CD4-positive, alpha-beta memory T cell (primary cell): ENCODE measurements around the gene GALNS. TPM values are rescaled to one million over a fixed set of nuclear protein-coding genes. Genes with fewer than 3 reads are reported as not detected.

Experiments
- CTCF ChIA-PET: fragments of 350-600 bp; sonication (Branson Sonifier 250); formaldehyde crosslinking; loops from one replicate; lab custom pipeline; 2021; ENCODE audit warnings: inconsistent platforms; ENCODE audit not compliant: partially characterized antibody; lab: Charles Lee
- POLR2A ChIA-PET: fragments of 350-600 bp; sonication (Branson Sonifier 250); formaldehyde crosslinking; loops from one replicate; lab custom pipeline; 2021; ENCODE audit not compliant: partially characterized antibody; lab: Charles Lee
- DNase-seq, 5 donors: peaks; one replicate each; pipeline versions ENCODE4 v3.0.0 to v3.0.0-alpha.2; 2020 to 2022; ENCODE audit warnings: mixed read lengths in 1 of 5
- H3K27ac ChIP-seq: one replicate; pipeline ENCODE4 v1.7.0; 2013; ENCODE audit warnings: low read depth, low read length
- H3K27me3 ChIP-seq: 2 replicates; pipeline ENCODE4 v1.7.0; 2013; ENCODE audit warnings: mild to moderate bottlenecking, low read length, moderate library complexity; ENCODE audit not compliant: insufficient read depth
- H3K36me3 ChIP-seq: 2 replicates; pipeline ENCODE4 v1.7.0; 2013; ENCODE audit warnings: mild to moderate bottlenecking, low read length, moderate library complexity; ENCODE audit not compliant: insufficient read depth
- H3K4me1 ChIP-seq: 2 replicates; pipeline ENCODE4 v1.7.0; 2013; ENCODE audit warnings: mild to moderate bottlenecking, low read length, moderate library complexity; ENCODE audit not compliant: insufficient read depth
- H3K4me3 ChIP-seq, 2 donors: one replicate each; pipeline ENCODE4 v1.7.0; 2013; ENCODE audit warnings: low read length in 2 of 2, mild to moderate bottlenecking in 1 of 2
- H3K9me3 ChIP-seq, 2 donors: one replicate each; pipeline ENCODE4 v1.7.0; 2013; ENCODE audit warnings: low read length in 2 of 2, control low read depth in 1 of 2; ENCODE audit not compliant: control insufficient read depth in 1 of 2
- H3K27ac Mint-ChIP-seq, 7 donors: one replicate each; pipeline ENCODE4 v1.8.0; 2020 to 2021; ENCODE audit warnings: mixed read lengths in 7 of 7, mild to moderate bottlenecking in 6 of 7, inconsistent platforms in 3 of 7, moderate library complexity in 3 of 7
- H3K27me3 Mint-ChIP-seq, 2 donors: one replicate each; pipeline ENCODE4 v1.8.0; 2020 to 2021; ENCODE audit warnings: mixed read lengths in 2 of 2
- H3K36me3 Mint-ChIP-seq, 2 donors: one replicate each; pipeline ENCODE4 v1.8.0; 2020 to 2021; ENCODE audit warnings: mixed read lengths in 2 of 2, inconsistent platforms in 1 of 2, mild to moderate bottlenecking in 1 of 2
- H3K4me1 Mint-ChIP-seq, 4 donors: one replicate each; pipeline ENCODE4 v1.8.0; 2020 to 2021; ENCODE audit warnings: mixed read lengths in 4 of 4, mild to moderate bottlenecking in 1 of 4
- H3K4me3 Mint-ChIP-seq, 8 donors: one replicate each; pipeline ENCODE4 v1.8.0; 2020 to 2021; ENCODE audit warnings: mixed read lengths in 8 of 8, mild to moderate bottlenecking in 7 of 8, moderate library complexity in 6 of 8, inconsistent platforms in 3 of 8
- H3K9me3 Mint-ChIP-seq, 8 donors: one replicate each; pipeline ENCODE4 v1.8.0; 2020 to 2021; ENCODE audit warnings: mixed read lengths in 8 of 8, mild to moderate bottlenecking in 5 of 8, inconsistent platforms in 3 of 8, moderate library complexity in 1 of 8
- intact Hi-C: fragments of 100-400 bp; cut with micrococcal nuclease; formaldehyde crosslinking; loops from one replicate; pipeline ENCODE4 v1.15.1; 2023
- polyA plus RNA-seq, 2 donors: library from polyadenylated mRNA; unstranded; fragments of 300-500 nt; fragmentation: Illumina TruSeq; gene quantifications; one replicate each; pipeline ENCODE4 v1.2.3, GENCODE V29; 2021
- total RNA-seq, 2 experiments: library from RNA; stranded (reverse); gene quantifications; one replicate each; pipeline ENCODE4 v1.2.3, GENCODE V29; 2021

The GALNS gene
- total and polyA plus RNA-seq, 4 experiments from 2014 or later: 5.6 to 65.7 (median 33.7) TPM

DNA sequence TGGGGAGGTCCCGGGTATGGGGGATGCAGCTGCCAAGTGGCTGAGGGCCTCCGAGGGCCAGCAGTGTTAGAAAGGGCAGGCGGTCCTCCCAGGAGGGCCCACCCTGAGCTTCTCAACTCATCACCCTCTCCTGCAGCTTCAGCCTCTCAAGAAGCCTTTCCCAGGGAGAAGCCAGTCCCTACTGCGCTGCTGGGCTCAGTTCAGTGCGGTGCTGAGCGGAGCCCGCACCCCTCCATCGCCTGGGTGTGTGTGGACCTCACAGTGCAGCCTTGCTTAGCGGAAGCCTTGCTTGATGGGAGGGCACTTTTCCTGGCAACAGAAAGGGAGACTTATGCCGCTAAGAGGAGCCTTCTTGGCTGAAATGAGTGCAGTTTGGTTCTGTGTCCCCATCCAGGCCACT lies 41.5 kb downstream of the GALNS start:
- Mint-ChIP-seq H3K4me1 (peaks cover 1 to 21% (median 10%) of the 10 kb centered on the region in 4 donors), H3K4me3 (no peak overlapping the region), H3K27me3 (no peaks in the 10 kb centered on the region), H3K27ac (no peak overlapping the region), H3K9me3 (no peaks in the 10 kb centered on the region), H3K36me3 (peaks cover 0 to 3% of the 10 kb centered on the region in 2 donors)
- no peak overlapping the region for H3K4me3 ChIP-seq
- CTCF ChIA-PET: interaction anchor here (0.7 to 2.1 kb wide), 3 partner anchors 36 to 349 kb away, joined by 3 to 7 read pairs (median 3); partner anchors contain the start of genes GALNS and TRAPPC2L
- peaks cover 9% of the 10 kb centered on the region for H3K4me1 ChIP-seq
- H3K27ac ChIP-seq: no peak overlapping the region
- no peaks in the 10 kb centered on the region for H3K27me3 ChIP-seq
- intact Hi-C loops: no loop called here
- POLR2A ChIA-PET: interaction anchor here (0.6 to 0.7 kb wide), 2 partner anchors 43 to 401 kb away, joined by 3 to 4 read pairs; no protein-coding TSS in a partner anchor
- H3K36me3 ChIP-seq: peaks cover under 1% of the 10 kb centered on the region
- no peaks in the 10 kb centered on the region for H3K9me3 ChIP-seq
- no peak for DNase-seq

DNA sequence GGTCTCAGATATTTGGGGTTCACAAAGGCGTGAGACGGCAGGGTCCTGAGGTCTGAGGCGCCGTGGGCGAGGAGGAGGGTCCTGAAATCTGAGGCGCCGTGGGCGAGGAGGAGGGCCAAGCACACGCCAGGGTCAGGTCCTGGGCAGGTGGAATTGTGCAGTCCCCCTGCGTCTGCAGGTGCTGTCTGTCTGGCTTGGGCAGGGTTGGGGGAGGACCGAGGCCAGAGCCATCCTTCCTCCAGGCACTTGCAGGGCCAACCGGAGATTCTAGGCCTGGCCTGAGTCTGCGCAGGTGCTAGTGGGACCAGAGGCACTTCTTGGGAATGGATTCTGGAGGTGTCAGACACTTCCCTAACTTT lies 42.6 kb downstream of the GALNS start:
- Histone ChIP-seq H3K27me3 (no peaks in the 10 kb centered on the region), H3K4me3 (no peak overlapping the region), H3K27ac (no peak overlapping the region), H3K4me1 (peaks cover 20% of the 10 kb centered on the region), H3K9me3 (no peaks in the 10 kb centered on the region), H3K36me3 (peaks cover 10% of the 10 kb centered on the region)
- POLR2A ChIA-PET: interaction anchor here (1.1 to 11.8 kb wide), 4 partner anchors 15 to 43 kb away, joined by 3 to 206 read pairs (median 47); partner anchors contain the start of genes GALNS, PIEZO1 and TRAPPC2L
- peaks cover 1 to 25% (median 15%) of the 10 kb centered on the region in 4 donors for H3K4me1 Mint-ChIP-seq
- intact Hi-C loops: no loop called here
- CTCF ChIA-PET: interaction anchor here (1.5 to 5.1 kb wide), 4 partner anchors 43 to 194 kb away, joined by 3 to 35 read pairs (median 8); partner anchors contain the start of genes GALNS and TRAPPC2L
- DNase-seq: no peak
- H3K27ac Mint-ChIP-seq: peak overlapping the region in 1 of 7 donors; percentile 52
- H3K4me3 Mint-ChIP-seq: peak overlapping the region in 4 of 8 donors; percentile 25 to 71 (median 58)
- H3K27me3 Mint-ChIP-seq: no peaks in the 10 kb centered on the region
- H3K9me3 Mint-ChIP-seq: no peaks in the 10 kb centered on the region
- H3K36me3 Mint-ChIP-seq: peaks cover 0 to 8% of the 10 kb centered on the region in 2 donors

- Mint-ChIP-seq H3K36me3 (peaks cover 0 to 11% of the 10 kb centered on the region in 2 donors), H3K27ac (peak overlapping the region in 1 of 7 donors; percentile 52), H3K27me3 (no peaks in the 10 kb centered on the region), H3K4me1 (peaks cover 1 to 28% (median 15%) of the 10 kb centered on the region in 4 donors), H3K9me3 (no peaks in the 10 kb centered on the region), H3K4me3 (peak overlapping the region; percentile 4 to 71 (median 50))
- Histone ChIP-seq H3K27me3 (no peaks in the 10 kb centered on the region), H3K36me3 (peaks cover 13% of the 10 kb centered on the region), H3K4me3 (no peak overlapping the region), H3K27ac (no peak overlapping the region), H3K9me3 (no peaks in the 10 kb centered on the region), H3K4me1 (peaks cover 21% of the 10 kb centered on the region)
- ChIA-PET POLR2A (interaction anchor here (1.1 to 11.8 kb wide), 8 partner anchors 10 to 404 kb away, joined by 3 to 206 read pairs (median 20); partner anchors contain the start of genes CDT1, GALNS, PIEZO1 and TRAPPC2L), CTCF (interaction anchor here (0.7 to 5.1 kb wide), 5 partner anchors 44 to 404 kb away, joined by 3 to 35 read pairs (median 3); partner anchors contain the start of genes GALNS, TRAPPC2L and ZNF778)
- no peak for DNase-seq
- intact Hi-C loops: no loop called here
Observed at GRCh38 chr16:88813269-88814143, 43.2 kb downstream of the GALNS start.

GRCh38 chr16:88812513-88813268 lies 44.1 kb downstream of the GALNS start:
- H3K9me3 Mint-ChIP-seq: no peaks in the 10 kb centered on the region

DNA sequence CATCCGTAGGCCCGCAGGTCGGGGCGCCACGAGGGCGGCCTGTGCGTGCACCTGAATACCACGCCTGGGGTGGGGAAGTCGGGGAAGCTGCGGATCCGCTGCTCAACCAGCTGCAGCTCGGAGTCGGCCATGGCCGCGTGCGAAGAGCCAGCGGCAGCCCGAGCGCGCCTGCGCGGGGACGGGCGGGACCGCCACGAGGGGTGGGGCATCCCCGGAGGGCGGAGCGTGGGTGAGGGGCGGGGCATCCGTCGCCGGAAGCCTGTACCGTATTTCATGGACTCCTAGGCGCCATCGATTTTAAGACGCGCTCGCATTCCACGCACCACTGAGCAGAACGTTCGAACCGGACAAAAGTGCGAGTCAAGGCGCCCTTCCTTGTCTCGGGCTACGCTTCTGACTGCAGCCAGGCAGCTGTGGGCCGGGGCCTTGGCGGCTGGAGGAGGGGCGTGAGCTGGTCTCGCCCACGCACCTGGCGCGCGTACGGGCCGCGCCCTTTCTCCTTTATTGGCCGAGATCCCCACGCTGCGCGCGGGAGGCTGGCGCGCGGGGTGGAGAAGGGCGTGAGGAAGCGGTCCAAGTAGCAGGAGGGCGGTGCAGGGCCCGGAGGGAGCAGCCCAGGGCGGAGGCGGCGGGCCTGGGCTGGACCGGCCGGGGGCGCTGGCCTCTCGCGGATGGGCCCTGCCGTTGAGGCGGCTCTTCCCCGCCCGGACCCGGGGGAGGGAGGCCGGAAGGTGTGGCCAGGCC lies 44.8 kb downstream of the GALNS start, which contains the start of gene APRT:
TSS of gene APRT (minus strand) at position 160 of the 744 bp plus-strand sequence. CDS start at position 131, 29 bp downstream.
- Histone ChIP-seq H3K36me3 (peaks cover 13% of the 10 kb centered on the region), H3K4me1 (peaks cover 21% of the 10 kb centered on the region), H3K4me3 (peak within 1 kb of the TSS; percentile 90 to 94), H3K9me3 (no peaks in the 10 kb centered on the region), H3K27ac (peak within 1 kb of the TSS; percentile 67), H3K27me3 (no peaks in the 10 kb centered on the region)
- Mint-ChIP-seq H3K27me3 (no peaks in the 10 kb centered on the region), H3K9me3 (no peaks in the 10 kb centered on the region), H3K36me3 (peaks cover 0 to 15% of the 10 kb centered on the region in 2 donors), H3K27ac (peak within 1 kb of the TSS; percentile 88 to 98 (median 97)), H3K4me3 (peak within 1 kb of the TSS; percentile 95 to 100 (median 97)), H3K4me1 (peaks cover 1 to 28% (median 15%) of the 10 kb centered on the region in 4 donors)
- CTCF ChIA-PET: interaction anchor here (1.1 to 5.1 kb wide), 8 partner anchors 13 to 406 kb away, joined by 3 to 35 read pairs (median 4); partner anchors contain the start of genes GALNS, TRAPPC2L and ZNF778
- intact Hi-C loops: loop anchor here (1.0 kb wide), 4 partner anchors 9 to 404 kb away; partner anchors contain the start of genes CDT1, PIEZO1 and TRAPPC2L
- peak; percentile 94 to 99 (median 97) for DNase-seq
- POLR2A ChIA-PET: interaction anchor here (0.8 to 11.8 kb wide), 21 partner anchors 8 to 429 kb away, joined by 3 to 206 read pairs (median 5); partner anchors contain the start of genes CDT1, CTU2, GALNS and PIEZO1

More at GRCh38 chr16:88812513-88813268, 44.1 kb downstream of the GALNS start:
- Mint-ChIP-seq H3K27ac (peak overlapping the region; percentile 6 to 88 (median 47)), H3K4me3 (peak overlapping the region; percentile 76 to 88 (median 82)), H3K36me3 (peaks cover 0 to 15% of the 10 kb centered on the region in 2 donors), H3K4me1 (peaks cover 1 to 28% (median 15%) of the 10 kb centered on the region in 4 donors), H3K27me3 (no peaks in the 10 kb centered on the region)
- ChIA-PET POLR2A (interaction anchor here (0.8 to 11.8 kb wide), 17 partner anchors 9 to 428 kb away, joined by 3 to 206 read pairs (median 7); partner anchors contain the start of genes CDT1, CTU2, GALNS and PIEZO1), CTCF (interaction anchor here (0.7 to 5.1 kb wide), 8 partner anchors 14 to 405 kb away, joined by 3 to 35 read pairs (median 4); partner anchors contain the start of genes GALNS, TRAPPC2L and ZNF778)
- no peaks in the 10 kb centered on the region for H3K27me3 ChIP-seq
- peak overlapping the region; percentile 67 for H3K27ac ChIP-seq
- peaks cover 21% of the 10 kb centered on the region for H3K4me1 ChIP-seq
- H3K4me3 ChIP-seq: peak overlapping the region in 1 of 2 donors; percentile 94
- intact Hi-C loops: loop anchor here (1.0 kb wide), 2 partner anchors 45 to 404 kb away; partner anchors contain the start of gene TRAPPC2L
- H3K36me3 ChIP-seq: peaks cover 13% of the 10 kb centered on the region
- no peak for DNase-seq
- H3K9me3 ChIP-seq: no peaks in the 10 kb centered on the region
